A549 treated with AZD9567 at 1 μM for 4 hours (cell line): ENCODE results near the gene ADAMTS19. TPM values are rescaled to one million over a fixed set of nuclear protein-coding genes. Genes with fewer than 3 reads are reported as not detected.

ENCODE experiments used
- total RNA-seq: library from RNA; stranded (reverse); fragments of 200-300 nt; extraction: Qiagen RNA extraction; gene quantifications from 5 replicates; pipeline ENCODE4 v1.2.3, GENCODE V29; 2022; ENCODE audit not compliant: insufficient read depth

ADAMTS19 gene, protein sequence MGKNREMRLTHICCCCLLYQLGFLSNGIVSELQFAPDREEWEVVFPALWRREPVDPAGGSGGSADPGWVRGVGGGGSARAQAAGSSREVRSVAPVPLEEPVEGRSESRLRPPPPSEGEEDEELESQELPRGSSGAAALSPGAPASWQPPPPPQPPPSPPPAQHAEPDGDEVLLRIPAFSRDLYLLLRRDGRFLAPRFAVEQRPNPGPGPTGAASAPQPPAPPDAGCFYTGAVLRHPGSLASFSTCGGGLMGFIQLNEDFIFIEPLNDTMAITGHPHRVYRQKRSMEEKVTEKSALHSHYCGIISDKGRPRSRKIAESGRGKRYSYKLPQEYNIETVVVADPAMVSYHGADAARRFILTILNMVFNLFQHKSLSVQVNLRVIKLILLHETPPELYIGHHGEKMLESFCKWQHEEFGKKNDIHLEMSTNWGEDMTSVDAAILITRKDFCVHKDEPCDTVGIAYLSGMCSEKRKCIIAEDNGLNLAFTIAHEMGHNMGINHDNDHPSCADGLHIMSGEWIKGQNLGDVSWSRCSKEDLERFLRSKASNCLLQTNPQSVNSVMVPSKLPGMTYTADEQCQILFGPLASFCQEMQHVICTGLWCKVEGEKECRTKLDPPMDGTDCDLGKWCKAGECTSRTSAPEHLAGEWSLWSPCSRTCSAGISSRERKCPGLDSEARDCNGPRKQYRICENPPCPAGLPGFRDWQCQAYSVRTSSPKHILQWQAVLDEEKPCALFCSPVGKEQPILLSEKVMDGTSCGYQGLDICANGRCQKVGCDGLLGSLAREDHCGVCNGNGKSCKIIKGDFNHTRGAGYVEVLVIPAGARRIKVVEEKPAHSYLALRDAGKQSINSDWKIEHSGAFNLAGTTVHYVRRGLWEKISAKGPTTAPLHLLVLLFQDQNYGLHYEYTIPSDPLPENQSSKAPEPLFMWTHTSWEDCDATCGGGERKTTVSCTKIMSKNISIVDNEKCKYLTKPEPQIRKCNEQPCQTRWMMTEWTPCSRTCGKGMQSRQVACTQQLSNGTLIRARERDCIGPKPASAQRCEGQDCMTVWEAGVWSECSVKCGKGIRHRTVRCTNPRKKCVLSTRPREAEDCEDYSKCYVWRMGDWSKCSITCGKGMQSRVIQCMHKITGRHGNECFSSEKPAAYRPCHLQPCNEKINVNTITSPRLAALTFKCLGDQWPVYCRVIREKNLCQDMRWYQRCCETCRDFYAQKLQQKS
- total RNA-seq = not detected in 5 replicates

DNA sequence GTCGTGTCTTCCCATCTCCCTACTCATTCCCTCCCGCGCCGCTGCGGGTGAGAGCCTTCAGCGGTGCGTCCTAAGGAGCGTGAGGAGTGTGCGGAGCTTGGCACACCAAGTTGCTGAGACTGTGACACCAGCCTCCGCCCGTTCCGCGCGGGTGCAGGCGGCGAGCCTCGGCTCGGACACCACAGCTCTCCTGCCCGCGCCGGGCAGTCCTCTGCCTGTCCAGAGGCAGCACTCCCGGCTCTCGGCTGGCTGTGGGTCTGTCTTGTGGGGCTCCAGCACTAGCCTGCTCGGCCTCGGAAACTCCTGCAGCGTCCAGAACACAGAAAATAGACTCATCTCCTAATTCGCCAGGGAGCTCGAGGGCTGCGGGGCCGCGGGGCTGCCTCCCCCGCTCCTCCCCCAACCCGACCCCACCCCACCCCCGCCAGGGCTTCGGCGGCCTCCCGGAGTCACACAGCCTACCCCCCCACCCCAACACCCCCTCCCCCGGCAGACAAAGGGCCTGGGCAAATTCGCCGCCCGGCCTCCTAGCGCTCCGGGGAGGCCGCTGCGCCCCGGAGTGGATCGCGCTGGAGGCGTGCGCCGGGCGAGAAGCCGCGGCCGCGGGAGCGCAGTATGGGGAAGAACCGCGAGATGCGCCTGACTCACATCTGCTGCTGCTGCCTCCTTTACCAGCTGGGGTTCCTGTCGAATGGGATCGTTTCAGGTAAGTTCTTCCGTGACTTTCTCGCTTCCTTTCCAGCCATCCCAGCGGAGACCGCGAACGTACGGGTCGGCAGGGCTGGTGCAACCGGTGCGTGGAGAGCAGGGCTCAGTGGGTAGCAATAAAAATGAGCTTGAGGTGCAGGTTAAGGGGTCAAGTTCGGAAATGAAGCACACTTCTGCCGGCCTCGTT lies at the start of gene ADAMTS19:
ADAMTS19 (plus strand) TSS at position 522 of the 895 bp plus-strand sequence; CDS start at position 616, 94 bp downstream.

DNA sequence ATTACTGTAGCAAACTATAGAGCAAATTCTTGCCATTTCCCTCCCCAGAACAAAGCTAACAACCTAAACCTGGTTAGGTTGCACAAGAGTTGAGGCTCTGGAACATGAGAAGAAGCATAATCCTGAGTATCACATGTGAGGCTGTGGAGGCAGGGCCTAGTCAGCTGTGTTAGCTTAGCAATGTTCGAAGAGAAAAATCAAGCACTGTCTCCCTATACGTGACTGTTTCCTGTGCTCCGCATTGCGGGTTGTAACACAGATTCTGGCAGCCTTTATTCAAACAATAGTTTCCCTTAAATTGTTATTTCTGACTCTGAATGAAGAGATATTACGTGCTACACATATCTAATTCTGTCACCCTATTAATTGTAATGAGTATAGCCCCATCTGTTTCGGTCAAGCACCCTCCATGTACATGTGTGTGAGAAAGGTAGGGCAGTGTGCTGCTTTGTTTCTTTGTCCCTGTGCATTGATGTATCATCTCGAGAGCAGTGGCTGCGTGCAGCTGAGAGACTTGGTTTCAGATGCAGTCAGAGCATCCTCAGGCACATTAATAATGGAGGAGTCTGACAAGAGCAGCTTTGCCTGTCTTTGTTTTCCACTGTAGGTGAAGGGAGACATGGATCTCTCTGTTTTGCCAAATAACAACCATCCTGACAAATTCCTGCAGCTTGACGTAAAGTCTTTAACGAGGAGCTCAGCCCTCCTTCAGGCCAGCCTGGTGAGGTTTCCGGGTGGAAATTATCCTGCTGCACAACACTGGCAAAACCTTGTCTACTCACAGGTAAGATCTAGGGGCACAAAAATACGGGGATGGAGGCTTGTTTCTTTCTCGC lies 287.7 kb downstream of the ADAMTS19 start, which contains the start of gene MINAR2:
MINAR2 (plus strand) TSS at position 523 of the 836 bp plus-strand sequence; CDS start at position 620, 97 bp downstream.

